Measurements from ENCODE around the gene PAWR. TPM values are rescaled to one million over a fixed set of nuclear protein-coding genes. Genes with fewer than 3 reads are reported as not detected.
"Not testable (repeated sequence)": the region's sequence is repeated elsewhere in the genome, so short reads cannot be mapped to it uniquely, and the experiment has no call there.

PAWR gene
- total and polyA plus RNA-seq, 2 donors (not counting 3 experiments of a cell fraction or from before 2014, with no cell fraction given) = 18.3 to 154 TPM

GRCh38 chr12:79685068-79685467, 5.7 kb downstream of the PAWR start:
- Histone ChIP-seq H3K27ac (ENCODE audit: insufficient read depth, low read depth, low read length) (peak overlapping the region; percentile 54), H2AFZ (ENCODE audit: low read depth, low read length) (no peak overlapping the region), H3K9me1 (replicated peaks; ENCODE audit: control insufficient read depth, extremely low read depth, insufficient read depth, low read length) (no peaks in the 10 kb centered on the region), H3K36me3 (ENCODE audit: control insufficient read depth in 2 of 2, extremely low read depth in 1 of 2, insufficient read depth in 2 of 2, low read length in 2 of 2) (no peaks in the 10 kb centered on the region), H3K4me1 (ENCODE audit: control insufficient read depth, extremely low read depth, insufficient read depth, low read length) (peaks cover 36% of the 10 kb centered on the region), H3K9me3 (replicated peaks; ENCODE audit: control insufficient read depth, insufficient read depth, low read length) (no peaks in the 10 kb centered on the region), H3K4me2 (ENCODE audit: insufficient read depth, low read length) (peak overlapping the region; percentile 75), H3K27me3 (ENCODE audit: control insufficient read depth in 2 of 2, insufficient read depth in 2 of 2, low read length in 2 of 2) (no peaks in the 10 kb centered on the region), H3K79me2 (ENCODE audit: control insufficient read depth, insufficient read depth, low read length) (peaks cover 100% of the 10 kb centered on the region), H4K20me1 (replicated peaks; ENCODE audit: control insufficient read depth, extremely low read depth, insufficient read depth, low read length) (peaks cover 2% of the 10 kb centered on the region), H3K4me3 (replicated peaks in 1 of 3; ENCODE audit: insufficient read depth in 1 of 3, low read depth in 1 of 3, low read length in 3 of 3) (peak overlapping the region in 1 of 3 experiments; percentile 12), H3K9ac (replicated peaks; ENCODE audit: extremely low read depth, insufficient read depth, low read length) (peak overlapping the region; percentile 19)
- ChIA-PET CTCF (interaction anchor here (1.8 kb wide), 1 partner anchor 265 kb away, joined by 7 read pairs; no protein-coding TSS in a partner anchor), POLR2A (no interaction called here)
- no TSS peak for BruUV-seq (replicated peaks)
- DNase-seq (ENCODE audit: low read depth, low spot score) = peak; percentile 75
- dilution Hi-C loops (cut with MboI; ENCODE audit: extremely low pct_ligation_motif_present, low sequenced_read_pairs) = no loop called here
- intact Hi-C loops (cut with micrococcal nuclease) = loop anchor here (1.0 kb wide), 1 partner anchor 8 kb away; no protein-coding TSS in a partner anchor
- no peak for FAIRE-seq
- TF ChIP-seq CTCF (IDR thresholded peaks at IDR 0.05; ENCODE audit: extremely low read depth in 1 of 2, insufficient read depth in 1 of 2, low read depth in 1 of 2, low read length in 2 of 2) = no peak
- TF ChIP-seq FOS (IDR thresholded peaks at IDR 0.05; ENCODE audit: borderline replicate concordance, insufficient read depth, low read length) = peak; percentile 89
- TF ChIP-seq MAX (IDR thresholded peaks at IDR 0.05; ENCODE audit: insufficient read depth, insufficient read length) = no peak
- no peak for TF ChIP-seq POLR2A (IDR thresholded peaks at IDR 0.05; ENCODE audit: low read depth, low read length)
- peak; percentile 81 for TF ChIP-seq JUN (IDR thresholded peaks at IDR 0.05; ENCODE audit: borderline replicate concordance, insufficient read depth, insufficient read length, low read depth)
- TF ChIP-seq MYC (IDR thresholded peaks at IDR 0.05; ENCODE audit: low read depth, low read length) = no peak
- no peak for TF ChIP-seq POLR2AphosphoS5 (IDR thresholded peaks at IDR 0.05; ENCODE audit: insufficient read depth, low read depth, low read length)
- no peak for TF ChIP-seq GATA2 (IDR thresholded peaks at IDR 0.05; ENCODE audit: insufficient read depth, insufficient read length, low read depth, low read length)

GRCh38 chr12:79684338-79684737, 6.4 kb downstream of the PAWR start:
- intact Hi-C loops (cut with micrococcal nuclease); H3K36me3 ChIP-seq (ENCODE audit: control insufficient read depth in 2 of 2, extremely low read depth in 1 of 2, insufficient read depth in 2 of 2, low read length in 2 of 2); FAIRE-seq; H3K27me3 ChIP-seq (ENCODE audit: control insufficient read depth in 2 of 2, insufficient read depth in 2 of 2, low read length in 2 of 2); H3K4me3 ChIP-seq (replicated peaks in 1 of 3; ENCODE audit: insufficient read depth in 1 of 3, low read depth in 1 of 3, low read length in 3 of 3); POLR2A ChIA-PET; DNase-seq (ENCODE audit: low read depth, low spot score); H2AFZ ChIP-seq (ENCODE audit: low read depth, low read length); BruUV-seq (replicated peaks); H3K9ac ChIP-seq (replicated peaks; ENCODE audit: extremely low read depth, insufficient read depth, low read length); dilution Hi-C loops (cut with MboI; ENCODE audit: extremely low pct_ligation_motif_present, low sequenced_read_pairs); H3K9me3 ChIP-seq (replicated peaks; ENCODE audit: control insufficient read depth, insufficient read depth, low read length); H3K4me2 ChIP-seq (ENCODE audit: insufficient read depth, low read length); H4K20me1 ChIP-seq (replicated peaks; ENCODE audit: control insufficient read depth, extremely low read depth, insufficient read depth, low read length); H3K9me1 ChIP-seq (replicated peaks; ENCODE audit: control insufficient read depth, extremely low read depth, insufficient read depth, low read length): not testable (repeated sequence)
- H3K79me2 ChIP-seq (ENCODE audit: control insufficient read depth, insufficient read depth, low read length) = peaks cover 100% of the 10 kb centered on the region
- peak overlapping the region; percentile 8 for H3K27ac ChIP-seq (ENCODE audit: insufficient read depth, low read depth, low read length)
- peaks cover 36% of the 10 kb centered on the region for H3K4me1 ChIP-seq (ENCODE audit: control insufficient read depth, extremely low read depth, insufficient read depth, low read length)
- CTCF ChIA-PET = interaction anchor here (1.8 kb wide), 1 partner anchor 264 kb away, joined by 7 read pairs; no protein-coding TSS in a partner anchor

Measured in endothelial cell of umbilical vein (primary cell).